Endothelial cell of umbilical vein (primary cell): ENCODE measurements around the gene MRPL34. TPM values are rescaled to one million over a fixed set of nuclear protein-coding genes. Genes with fewer than 3 reads are reported as not detected.

Experiments used
- BruUV-seq: library from RNA; stranded (reverse); fragments of 400-500 nt; replicated peaks from 2 replicates; lab custom pipeline; 2021; lab: Mats Ljungman, UMichigan
- CTCF ChIA-PET: fragments of 300-600, 350-600 bp; sonication (Branson Sonifier 250); formaldehyde crosslinking; loops from one replicate; lab custom pipeline; 2021; ENCODE audit warnings: antibody characterized with exemption, inconsistent platforms; lab: Charles Lee
- POLR2A ChIA-PET: fragments of 300-600, 350-600 bp; sonication (Branson Sonifier 250); formaldehyde crosslinking; loops from one replicate; lab custom pipeline; 2021; ENCODE audit warnings: antibody characterized with exemption, inconsistent platforms; lab: Charles Lee
- DNase-seq: peaks from one replicate; pipeline ENCODE4 v3.0.0-alpha.2; 2011; ENCODE audit warnings: low read depth, low spot score
- FAIRE-seq: peaks from 2 replicates; lab custom pipeline; 2011; peaks lifted over from hg19 to GRCh38; lab: Jason Lieb, UNC
- H2AFZ ChIP-seq: 2 replicates; pipeline ENCODE4 v1.6.0; 2012; ENCODE audit warnings: low read depth, low read length, control low read depth, inconsistent platforms
- H3K27ac ChIP-seq: 2 replicates; pipeline ENCODE4 v1.5.1; 2011; ENCODE audit warnings: low read depth, mild to moderate bottlenecking, control low read depth, low read length, moderate library complexity; ENCODE audit not compliant: insufficient read depth
- H3K27me3 ChIP-seq, 2 experiments: 2 replicates each; pipeline versions ENCODE4 v1.6.0 to v1.6.1; 2011; ENCODE audit warnings: low read length in 2 of 2, mixed read lengths in 1 of 2; ENCODE audit not compliant: control insufficient read depth in 2 of 2, insufficient read depth in 2 of 2
- H3K36me3 ChIP-seq, 2 experiments: 2 replicates in 1 of 2; 3 replicates in 1 of 2; pipeline ENCODE4 v1.5.1; 2011; ENCODE audit warnings: low read length in 2 of 2, mild to moderate bottlenecking in 1 of 2, moderate library complexity in 1 of 2; ENCODE audit not compliant: control insufficient read depth in 2 of 2, insufficient read depth in 2 of 2; ENCODE audit errors: extremely low read depth in 1 of 2
- H3K4me1 ChIP-seq: 3 replicates; pipeline ENCODE4 v1.5.1; 2011; ENCODE audit warnings: mild to moderate bottlenecking, low read length; ENCODE audit not compliant: control insufficient read depth, insufficient read depth; ENCODE audit errors: extremely low read depth
- H3K4me2 ChIP-seq: 2 replicates; pipeline ENCODE4 v1.6.1; 2011; ENCODE audit warnings: low read length, control low read depth, mixed read lengths; ENCODE audit not compliant: insufficient read depth
- H3K4me3 ChIP-seq, 3 experiments: fragments of 200-600 bp in 1 of 3; sonication (generic), shearing (Covaris generic) in 1 of 3; replicated peaks in 1 of 3; 2 replicates each; pipeline ENCODE4 v1.5.1; 2011 to 2016; ENCODE audit warnings: control low read depth in 3 of 3, low read length in 3 of 3, mild to moderate bottlenecking in 2 of 3, inconsistent platforms in 1 of 3, low read depth in 1 of 3, moderate library complexity in 1 of 3; ENCODE audit not compliant: insufficient read depth in 1 of 3
- H3K79me2 ChIP-seq: 2 replicates; pipeline ENCODE4 v1.6.0; 2012; ENCODE audit warnings: low read length, inconsistent platforms; ENCODE audit not compliant: control insufficient read depth, insufficient read depth
- H3K9ac ChIP-seq: replicated peaks from 2 replicates; pipeline ENCODE3; 2011; ENCODE audit warnings: low read length, control low read depth; ENCODE audit not compliant: insufficient read depth; ENCODE audit errors: extremely low read depth
- H3K9me1 ChIP-seq: replicated peaks from 3 replicates; pipeline ENCODE4 v1.6.0; 2011; ENCODE audit warnings: mild to moderate bottlenecking, low read length; ENCODE audit not compliant: control insufficient read depth, insufficient read depth; ENCODE audit errors: extremely low read depth
- H3K9me3 ChIP-seq: replicated peaks from 2 replicates; pipeline ENCODE4 v1.5.1; 2012; ENCODE audit warnings: low read length, inconsistent platforms; ENCODE audit not compliant: control insufficient read depth, insufficient read depth
- H4K20me1 ChIP-seq: replicated peaks from 2 replicates; pipeline ENCODE3; 2011; ENCODE audit warnings: mild to moderate bottlenecking, low read length; ENCODE audit not compliant: control insufficient read depth, insufficient read depth; ENCODE audit errors: extremely low read depth
- EZH2 ChIP-seq: IDR thresholded peaks from 2 replicates; pipeline ENCODE4 v1.6.1; 2012; ENCODE audit warnings: borderline replicate concordance, low read depth, mild to moderate bottlenecking, moderate library complexity, low read length, inconsistent platforms; ENCODE audit not compliant: severe bottlenecking
- FOS ChIP-seq: IDR thresholded peaks from 2 replicates; pipeline ENCODE4 v1.6.1; 2011; ENCODE audit warnings: mild to moderate bottlenecking, low read length, moderate library complexity, borderline replicate concordance; ENCODE audit not compliant: insufficient read depth
- GATA2 ChIP-seq: IDR thresholded peaks from 2 replicates; pipeline ENCODE4 v1.7.0; 2011; ENCODE audit warnings: low read depth, mild to moderate bottlenecking, moderate library complexity, mixed read lengths, low read length; ENCODE audit not compliant: insufficient read length, insufficient read depth
- MYC ChIP-seq: IDR thresholded peaks from one replicate; pipeline ENCODE4 v1.6.1; 2011; ENCODE audit warnings: mild to moderate bottlenecking, low read depth, low read length
- POLR2A ChIP-seq: IDR thresholded peaks from 2 replicates; pipeline ENCODE4 v1.6.1; 2012; ENCODE audit warnings: low read depth, mild to moderate bottlenecking, control low read depth, low read length
- dilution Hi-C: fragments of 300-500 bp; cut with MboI; formaldehyde crosslinking; loops from one replicate; pipeline ENCODE4 v1.15.0; 2019; ENCODE audit warnings: low sequenced_read_pairs; ENCODE audit not compliant: extremely low pct_ligation_motif_present
- intact Hi-C: fragments of 100-400 bp; cut with micrococcal nuclease; formaldehyde crosslinking; loops from one replicate; pipeline ENCODE4 v1.10.0; 2022
- polyA plus RNA-seq, 4 experiments: library from polyadenylated mRNA; depleted of rRNA in 3 of 4; stranded (reverse) in 3 of 4; unstranded in 1 of 4; fragments of >200 nt; gene quantifications; 2 replicates each; pipeline versions ENCODE4 v1.2.1 to v1.2.3, GENCODE V29; 2011 to 2012; ENCODE audit warnings: missing spikeins in 1 of 4
- total RNA-seq: library from RNA; stranded (reverse); gene quantifications from 2 replicates; pipeline ENCODE4 v1.2.3, GENCODE V29; 2021
- TF ChIP-seq, protein P1 (sequence below), 2 donors: IDR thresholded peaks; 1 replicate in 1 of 2; 2 replicates in 1 of 2; pipeline ENCODE4 v1.5.1; 2011; ENCODE audit warnings: low read length in 2 of 2, mild to moderate bottlenecking in 2 of 2, moderate library complexity in 2 of 2, control low read depth in 1 of 2, inconsistent platforms in 1 of 2, low read depth in 1 of 2; ENCODE audit not compliant: insufficient read depth in 1 of 2; ENCODE audit errors: extremely low read depth in 1 of 2
- TF ChIP-seq, protein P2 (sequence below): IDR thresholded peaks from 2 replicates; pipeline ENCODE4 v1.6.1; 2011; ENCODE audit not compliant: insufficient read depth, insufficient read length

MRPL34 gene
- total and polyA plus RNA-seq, 2 donors (not counting 3 experiments of a cell fraction or from before 2014, with no cell fraction given): 45.5 to 55.7 TPM

DNA sequence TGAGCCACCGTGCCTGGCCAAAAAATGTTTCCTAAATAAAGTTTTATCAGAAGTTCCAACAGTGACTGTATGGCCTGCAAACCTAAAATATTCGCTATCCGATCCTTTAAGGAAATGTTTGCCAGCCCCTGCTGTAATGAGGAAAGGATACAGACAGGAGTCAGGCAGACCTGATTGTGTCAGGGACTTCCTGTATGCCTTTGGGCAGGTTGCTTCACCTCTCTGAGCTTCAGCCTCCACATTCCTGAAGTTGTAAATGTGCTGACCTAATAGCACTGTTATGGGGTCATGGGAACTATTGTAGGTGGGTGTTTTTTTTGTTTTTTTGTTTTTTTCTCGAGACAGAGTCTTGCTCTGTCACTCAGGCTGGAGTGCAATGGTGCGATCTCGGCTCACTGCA, 8.7 kb upstream of the MRPL34 start:
- Histone ChIP-seq H3K27ac (no peak overlapping the region), H3K9ac (no peak overlapping the region), H4K20me1 (no peaks in the 10 kb centered on the region), H3K4me2 (no peak overlapping the region), H3K27me3 (no peaks in the 10 kb centered on the region), H3K9me3 (no peaks in the 10 kb centered on the region), H3K4me3 (no peak overlapping the region), H3K36me3 (peaks cover 0 to 3% of the 10 kb centered on the region in 2 experiments), H3K4me1 (peaks cover 9% of the 10 kb centered on the region), H2AFZ (no peak overlapping the region), H3K9me1 (no peaks in the 10 kb centered on the region), H3K79me2 (no peaks in the 10 kb centered on the region)
- dilution Hi-C loops (no loop called here), intact Hi-C loops (no loop called here)
- BruUV-seq: no TSS peak
- POLR2A ChIA-PET: no interaction called here
- FAIRE-seq: no peak
- TF ChIP-seq, protein P1, sequence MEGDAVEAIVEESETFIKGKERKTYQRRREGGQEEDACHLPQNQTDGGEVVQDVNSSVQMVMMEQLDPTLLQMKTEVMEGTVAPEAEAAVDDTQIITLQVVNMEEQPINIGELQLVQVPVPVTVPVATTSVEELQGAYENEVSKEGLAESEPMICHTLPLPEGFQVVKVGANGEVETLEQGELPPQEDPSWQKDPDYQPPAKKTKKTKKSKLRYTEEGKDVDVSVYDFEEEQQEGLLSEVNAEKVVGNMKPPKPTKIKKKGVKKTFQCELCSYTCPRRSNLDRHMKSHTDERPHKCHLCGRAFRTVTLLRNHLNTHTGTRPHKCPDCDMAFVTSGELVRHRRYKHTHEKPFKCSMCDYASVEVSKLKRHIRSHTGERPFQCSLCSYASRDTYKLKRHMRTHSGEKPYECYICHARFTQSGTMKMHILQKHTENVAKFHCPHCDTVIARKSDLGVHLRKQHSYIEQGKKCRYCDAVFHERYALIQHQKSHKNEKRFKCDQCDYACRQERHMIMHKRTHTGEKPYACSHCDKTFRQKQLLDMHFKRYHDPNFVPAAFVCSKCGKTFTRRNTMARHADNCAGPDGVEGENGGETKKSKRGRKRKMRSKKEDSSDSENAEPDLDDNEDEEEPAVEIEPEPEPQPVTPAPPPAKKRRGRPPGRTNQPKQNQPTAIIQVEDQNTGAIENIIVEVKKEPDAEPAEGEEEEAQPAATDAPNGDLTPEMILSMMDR (IDR thresholded peaks at IDR 0.05; ENCODE audit: extremely low read depth in 1 of 2, insufficient read depth in 1 of 2, low read depth in 1 of 2, low read length in 2 of 2): no peak
- no peak for TF ChIP-seq MYC
- no peak for TF ChIP-seq POLR2A
- no peak for TF ChIP-seq EZH2
- TF ChIP-seq GATA2: no peak
- TF ChIP-seq, protein P2, sequence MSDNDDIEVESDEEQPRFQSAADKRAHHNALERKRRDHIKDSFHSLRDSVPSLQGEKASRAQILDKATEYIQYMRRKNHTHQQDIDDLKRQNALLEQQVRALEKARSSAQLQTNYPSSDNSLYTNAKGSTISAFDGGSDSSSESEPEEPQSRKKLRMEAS: no peak
- no peak for TF ChIP-seq FOS
- CTCF ChIA-PET: interaction anchor here (0.6 to 1.6 kb wide), 2 partner anchors 8 to 23 kb away, joined by 3 to 10 read pairs; partner anchors contain the start of gene MRPL34
- no peak for DNase-seq
